Peyer's patch (tissue), 4 donors: ENCODE measurements around the gene GSTT2B.

Source experiments
- POLR2A ChIP-seq, 2 donors: fragments of 450-650 bp; IDR thresholded peaks; one replicate each; pipeline ENCODE4 v1.5.1; 2017; ENCODE audit warnings: antibody characterized with exemption in 2 of 2, mild to moderate bottlenecking in 2 of 2, moderate library complexity in 2 of 2
- TF ChIP-seq, protein P1 (sequence below), 6 experiments: fragments of 450-650 bp in 4 of 6; fragments of 200-600 bp in 2 of 6; sonication (generic) in 1 of 6; IDR thresholded peaks; one replicate each; pipeline ENCODE4 v1.5.1; 2017 to 2019; ENCODE audit warnings: antibody characterized with exemption in 6 of 6, mild to moderate bottlenecking in 3 of 6, moderate library complexity in 1 of 6

DNA sequence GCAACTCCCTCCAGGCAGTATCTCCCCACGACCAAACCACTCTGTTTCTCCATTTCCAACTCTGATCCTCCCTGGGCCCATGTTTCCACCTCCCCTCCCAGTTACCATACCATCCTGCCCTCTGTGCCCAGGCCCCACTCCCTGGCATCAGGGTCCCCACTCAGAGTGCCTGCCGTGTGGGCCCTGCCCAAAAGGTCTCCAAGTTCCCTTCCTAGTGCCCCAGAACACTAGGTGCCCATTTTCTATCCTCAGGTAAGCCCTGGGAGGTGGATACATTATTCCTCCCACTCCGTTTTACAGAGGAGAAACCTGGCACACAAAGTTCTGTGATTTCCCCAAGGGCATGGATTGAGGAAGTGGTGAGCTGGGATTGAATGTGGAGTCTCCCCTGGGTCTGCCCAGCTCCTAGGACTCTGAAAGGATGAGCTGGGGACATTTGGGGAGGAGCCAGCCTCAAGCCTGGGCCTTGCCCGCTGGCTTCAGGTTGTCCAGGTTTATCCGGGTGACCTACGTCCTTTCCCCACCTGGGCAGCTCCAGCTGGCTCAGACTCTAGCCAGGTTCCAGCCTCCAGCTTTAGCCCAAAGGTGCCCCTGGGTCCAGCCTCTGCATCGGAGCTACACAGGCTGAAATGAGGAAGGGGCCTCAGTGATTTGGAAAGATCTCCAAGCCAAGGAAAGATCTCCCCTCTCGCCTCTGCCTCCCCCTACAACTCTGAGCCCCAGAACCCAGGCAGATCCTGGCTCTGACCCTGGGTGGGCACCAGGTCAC is 46.4 kb upstream of the GSTT2B start:
- TF ChIP-seq, protein P1, sequence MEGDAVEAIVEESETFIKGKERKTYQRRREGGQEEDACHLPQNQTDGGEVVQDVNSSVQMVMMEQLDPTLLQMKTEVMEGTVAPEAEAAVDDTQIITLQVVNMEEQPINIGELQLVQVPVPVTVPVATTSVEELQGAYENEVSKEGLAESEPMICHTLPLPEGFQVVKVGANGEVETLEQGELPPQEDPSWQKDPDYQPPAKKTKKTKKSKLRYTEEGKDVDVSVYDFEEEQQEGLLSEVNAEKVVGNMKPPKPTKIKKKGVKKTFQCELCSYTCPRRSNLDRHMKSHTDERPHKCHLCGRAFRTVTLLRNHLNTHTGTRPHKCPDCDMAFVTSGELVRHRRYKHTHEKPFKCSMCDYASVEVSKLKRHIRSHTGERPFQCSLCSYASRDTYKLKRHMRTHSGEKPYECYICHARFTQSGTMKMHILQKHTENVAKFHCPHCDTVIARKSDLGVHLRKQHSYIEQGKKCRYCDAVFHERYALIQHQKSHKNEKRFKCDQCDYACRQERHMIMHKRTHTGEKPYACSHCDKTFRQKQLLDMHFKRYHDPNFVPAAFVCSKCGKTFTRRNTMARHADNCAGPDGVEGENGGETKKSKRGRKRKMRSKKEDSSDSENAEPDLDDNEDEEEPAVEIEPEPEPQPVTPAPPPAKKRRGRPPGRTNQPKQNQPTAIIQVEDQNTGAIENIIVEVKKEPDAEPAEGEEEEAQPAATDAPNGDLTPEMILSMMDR (IDR thresholded peaks at IDR 0.05): no peak
- no peak for TF ChIP-seq POLR2A (IDR thresholded peaks at IDR 0.05)
